Activated naive CD8-positive, alpha-beta T cell (primary cell): ENCODE data around the gene CYTH3.

Source experiments
- H3K27ac Mint-ChIP-seq: one replicate; pipeline ENCODE4 v1.8.0; 2021; ENCODE audit warnings: mixed read lengths
- H3K27me3 Mint-ChIP-seq: one replicate; pipeline ENCODE4 v1.8.0; 2021; ENCODE audit warnings: mixed read lengths
- H3K36me3 Mint-ChIP-seq: one replicate; pipeline ENCODE4 v1.8.0; 2021; ENCODE audit warnings: mixed read lengths
- H3K4me1 Mint-ChIP-seq: one replicate; pipeline ENCODE4 v1.8.0; 2021; ENCODE audit warnings: low read depth, mixed read lengths
- H3K4me3 Mint-ChIP-seq: one replicate; pipeline ENCODE4 v1.8.0; 2021; ENCODE audit warnings: mild to moderate bottlenecking, mixed read lengths
- H3K9me3 Mint-ChIP-seq: one replicate; pipeline ENCODE4 v1.8.0; 2021; ENCODE audit warnings: low read depth, mixed read lengths

The CYTH3 gene

GRCh38 chr7:6181136-6181535, 91.3 kb downstream of the CYTH3 start:
- Mint-ChIP-seq H3K4me3 (no peak overlapping the region), H3K27ac (no peak overlapping the region), H3K4me1 (no peaks in the 10 kb centered on the region), H3K9me3 (no peaks in the 10 kb centered on the region), H3K36me3 (peaks cover 4% of the 10 kb centered on the region), H3K27me3 (no peaks in the 10 kb centered on the region)

DNA sequence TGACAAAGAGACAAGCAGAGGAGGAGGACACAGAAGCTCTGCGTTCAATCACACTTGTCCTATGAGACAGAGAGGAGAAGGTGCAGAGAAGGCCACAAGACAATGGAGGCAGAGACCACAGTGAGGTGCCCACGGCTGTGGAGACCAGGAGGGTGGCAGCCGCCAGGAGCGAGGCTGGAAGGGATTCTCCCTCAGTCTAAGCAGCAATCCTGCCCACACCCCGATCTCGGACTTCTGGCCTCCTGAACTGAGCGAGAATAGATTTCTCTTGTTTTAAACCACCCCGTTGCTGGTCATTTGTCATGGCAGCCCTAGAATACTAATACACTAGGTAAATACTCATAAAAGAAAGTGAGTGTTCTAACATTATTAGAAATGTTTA, 92.1 kb downstream of the CYTH3 start:
- no peaks in the 10 kb centered on the region for H3K4me1 Mint-ChIP-seq
- no peak overlapping the region for H3K4me3 Mint-ChIP-seq
- peaks cover 4% of the 10 kb centered on the region for H3K36me3 Mint-ChIP-seq
- no peaks in the 10 kb centered on the region for H3K27me3 Mint-ChIP-seq
- H3K27ac Mint-ChIP-seq: no peak overlapping the region
- no peaks in the 10 kb centered on the region for H3K9me3 Mint-ChIP-seq

DNA sequence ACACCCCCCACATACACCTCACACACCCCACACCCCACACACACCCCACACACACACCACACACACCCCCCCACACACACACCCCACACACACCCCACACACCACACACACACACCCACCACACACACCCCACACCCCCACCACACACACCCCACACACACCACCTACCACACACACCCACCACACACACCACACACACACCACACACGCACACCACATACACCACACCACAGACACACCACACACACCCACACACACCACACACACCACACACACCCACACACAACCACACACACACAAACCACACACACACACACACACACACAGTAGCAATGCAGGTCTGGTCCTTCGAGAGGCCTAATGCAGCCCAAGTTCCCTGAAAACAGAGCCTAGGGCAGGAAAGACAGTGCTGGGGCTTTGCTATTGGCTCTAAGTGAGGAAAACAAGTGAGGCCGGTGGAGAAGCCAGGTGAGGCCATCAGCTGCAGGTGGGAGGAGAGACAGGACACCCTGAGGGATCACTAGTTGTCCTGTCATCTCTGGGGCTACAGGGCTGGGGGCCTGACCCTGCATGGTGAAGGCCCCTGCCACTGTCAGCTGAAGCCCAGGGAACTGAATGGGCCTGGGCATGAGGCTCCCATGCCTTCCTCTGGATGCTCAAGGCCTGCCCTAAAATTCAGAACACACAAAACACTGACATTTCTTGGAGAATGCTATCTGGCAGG, 92.6 kb downstream of the CYTH3 start:
- Mint-ChIP-seq H3K27me3 (no peaks in the 10 kb centered on the region), H3K4me1 (no peaks in the 10 kb centered on the region), H3K4me3 (no peak overlapping the region), H3K36me3 (peaks cover 4% of the 10 kb centered on the region), H3K9me3 (no peaks in the 10 kb centered on the region), H3K27ac (no peak overlapping the region)

GRCh38 chr7:6178298-6179029, 94.0 kb downstream of the CYTH3 start:
- Mint-ChIP-seq H3K4me3 (no peak overlapping the region), H3K36me3 (peaks cover 4% of the 10 kb centered on the region), H3K27me3 (no peaks in the 10 kb centered on the region), H3K4me1 (no peaks in the 10 kb centered on the region), H3K27ac (no peak overlapping the region), H3K9me3 (no peaks in the 10 kb centered on the region)

- Mint-ChIP-seq H3K4me1 (no peaks in the 10 kb centered on the region), H3K27me3 (no peaks in the 10 kb centered on the region), H3K27ac (no peak overlapping the region), H3K36me3 (peaks cover 4% of the 10 kb centered on the region), H3K4me3 (no peak overlapping the region), H3K9me3 (no peaks in the 10 kb centered on the region)
Observed at GRCh38 chr7:6175645-6176044, 96.8 kb downstream of the CYTH3 start.

DNA sequence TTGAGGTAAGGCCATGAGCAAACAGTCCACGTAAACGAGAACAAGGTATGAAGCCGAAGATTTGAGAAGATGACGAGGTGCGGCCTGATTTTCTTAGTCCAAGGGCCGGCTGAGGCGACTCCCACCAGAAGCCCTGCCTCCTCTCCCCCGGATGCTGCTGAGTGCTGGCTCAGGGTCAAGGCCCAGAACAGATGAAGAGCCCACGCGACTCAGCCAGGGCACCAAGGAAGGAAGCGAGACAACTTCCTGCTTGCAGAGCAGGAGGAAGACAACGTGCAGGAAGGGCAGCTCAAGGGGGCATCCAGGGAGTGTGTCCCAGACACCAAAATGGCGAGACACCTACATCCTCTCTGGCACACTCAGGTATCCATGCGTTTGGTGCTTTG, 99.5 kb downstream of the CYTH3 start:
- Mint-ChIP-seq H3K27ac (no peak overlapping the region), H3K4me3 (no peak overlapping the region), H3K4me1 (no peaks in the 10 kb centered on the region), H3K9me3 (no peaks in the 10 kb centered on the region), H3K36me3 (peaks cover 6% of the 10 kb centered on the region), H3K27me3 (no peaks in the 10 kb centered on the region)

DNA sequence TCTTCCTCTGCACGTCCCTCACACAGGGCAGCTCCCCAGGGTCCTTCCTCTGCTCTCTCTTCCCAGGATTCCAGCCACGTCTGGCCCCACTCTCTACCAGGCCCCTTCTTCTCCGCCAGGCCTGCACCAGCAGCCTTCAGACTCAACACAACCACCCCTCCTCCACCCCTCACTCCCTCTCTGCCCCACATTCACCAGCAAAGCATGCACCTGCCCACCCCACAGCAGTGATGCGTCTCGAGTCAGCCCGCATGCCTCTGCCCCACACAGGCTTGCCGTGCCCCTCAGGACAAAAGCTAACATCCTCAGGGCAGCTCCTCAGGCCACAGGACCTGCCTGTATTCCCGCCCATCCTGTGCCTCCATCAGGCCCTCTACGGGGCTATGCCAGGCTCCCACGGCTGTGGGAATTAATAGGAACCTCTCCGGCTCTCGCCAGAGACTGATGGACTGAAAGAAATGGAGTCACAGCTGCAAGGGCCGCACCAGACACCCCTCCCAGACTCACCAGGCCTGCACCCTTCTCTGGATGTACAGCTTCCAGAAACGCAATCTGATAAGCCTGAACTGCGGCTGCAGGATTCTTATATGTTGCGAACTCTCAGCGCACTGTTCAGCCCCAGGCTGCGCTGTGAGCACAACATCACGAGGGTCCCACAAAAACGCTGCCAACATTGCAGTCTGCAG, 100.1 kb downstream of the CYTH3 start:
- Mint-ChIP-seq H3K4me3 (no peak overlapping the region), H3K27me3 (no peaks in the 10 kb centered on the region), H3K27ac (no peak overlapping the region), H3K4me1 (no peaks in the 10 kb centered on the region), H3K36me3 (peaks cover 6% of the 10 kb centered on the region), H3K9me3 (no peaks in the 10 kb centered on the region)

GRCh38 chr7:6171532-6172223, 100.7 kb downstream of the CYTH3 start:
- Mint-ChIP-seq H3K9me3 (no peaks in the 10 kb centered on the region), H3K27ac (no peak overlapping the region), H3K27me3 (no peaks in the 10 kb centered on the region), H3K36me3 (peaks cover 5% of the 10 kb centered on the region), H3K4me3 (no peak overlapping the region), H3K4me1 (no peaks in the 10 kb centered on the region)

- Mint-ChIP-seq H3K4me3 (no peak overlapping the region), H3K36me3 (peaks cover 3% of the 10 kb centered on the region), H3K4me1 (no peaks in the 10 kb centered on the region), H3K27ac (no peak overlapping the region), H3K9me3 (no peaks in the 10 kb centered on the region), H3K27me3 (no peaks in the 10 kb centered on the region)
Observed at GRCh38 chr7:6170571-6171531, 101.6 kb downstream of the CYTH3 start.

GRCh38 chr7:6169805-6170520, 102.5 kb downstream of the CYTH3 start:
- no peaks in the 10 kb centered on the region for H3K4me1 Mint-ChIP-seq
- H3K27ac Mint-ChIP-seq: no peak overlapping the region
- H3K36me3 Mint-ChIP-seq: peaks cover 3% of the 10 kb centered on the region
- no peaks in the 10 kb centered on the region for H3K9me3 Mint-ChIP-seq
- no peak overlapping the region for H3K4me3 Mint-ChIP-seq
- no peaks in the 10 kb centered on the region for H3K27me3 Mint-ChIP-seq

GRCh38 chr7:6168477-6168868, 104.0 kb downstream of the CYTH3 start:
- peaks cover 3% of the 10 kb centered on the region for H3K36me3 Mint-ChIP-seq
- no peaks in the 10 kb centered on the region for H3K9me3 Mint-ChIP-seq
- no peaks in the 10 kb centered on the region for H3K4me1 Mint-ChIP-seq
- H3K27me3 Mint-ChIP-seq: no peaks in the 10 kb centered on the region
- H3K27ac Mint-ChIP-seq: no peak overlapping the region
- no peak overlapping the region for H3K4me3 Mint-ChIP-seq

GRCh38 chr7:6167587-6168476, 104.6 kb downstream of the CYTH3 start:
- Mint-ChIP-seq H3K27me3 (no peaks in the 10 kb centered on the region), H3K4me1 (no peaks in the 10 kb centered on the region), H3K9me3 (no peaks in the 10 kb centered on the region), H3K36me3 (peaks cover 3% of the 10 kb centered on the region), H3K4me3 (no peak overlapping the region), H3K27ac (no peak overlapping the region)

DNA sequence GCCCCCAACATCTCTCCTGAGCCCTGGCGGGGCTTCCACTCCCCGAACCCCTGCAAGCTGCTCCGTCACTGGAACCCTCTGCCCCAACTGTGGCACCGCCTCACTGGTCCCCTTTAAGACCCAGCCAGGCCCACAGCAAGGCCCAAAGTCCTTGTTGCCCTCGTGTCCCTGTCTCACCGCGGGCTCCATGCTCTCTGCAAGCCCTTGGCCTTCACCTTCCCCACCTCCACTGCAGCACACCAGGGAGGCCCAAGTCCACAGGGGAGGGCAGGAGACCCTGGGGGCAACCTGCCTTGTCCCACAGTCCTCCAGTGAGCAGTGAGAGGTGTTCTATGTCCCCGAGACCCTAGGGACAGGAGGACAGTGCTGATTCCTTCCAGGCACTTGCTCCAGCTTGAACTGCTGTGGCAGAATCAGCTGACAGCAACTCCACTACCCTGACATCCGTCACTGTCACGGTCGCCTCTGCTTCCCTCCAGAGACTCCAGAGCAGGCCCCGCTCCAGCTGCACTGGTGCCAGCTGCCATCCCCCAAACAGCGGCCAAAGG, 105.3 kb downstream of the CYTH3 start:
- H3K27ac Mint-ChIP-seq: no peak overlapping the region

More for the DNA sequence above, 105.3 kb downstream of the CYTH3 start:
- Mint-ChIP-seq H3K36me3 (peaks cover 3% of the 10 kb centered on the region), H3K27me3 (no peaks in the 10 kb centered on the region), H3K9me3 (no peaks in the 10 kb centered on the region), H3K4me1 (no peaks in the 10 kb centered on the region), H3K4me3 (no peak overlapping the region)
